A673 (cell line): ENCODE results near the gene RBM39. TPM values are rescaled to one million over a fixed set of nuclear protein-coding genes. Genes with fewer than 3 reads are reported as not detected.

Experiments
- BruUV-seq: library from RNA; stranded (reverse); fragments of 400-500 nt; replicated peaks from 2 replicates; lab custom pipeline; 2021; lab: Mats Ljungman, UMichigan
- CTCF ChIA-PET: fragments of 300-600 bp; sonication (Branson Sonifier 250); formaldehyde crosslinking; loops from one replicate; lab custom pipeline; 2022; ENCODE audit warnings: antibody characterized with exemption; lab: Charles Lee
- POLR2A ChIA-PET: fragments of 300-600 bp; sonication (Branson Sonifier 250); formaldehyde crosslinking; loops from one replicate; lab custom pipeline; 2022; ENCODE audit warnings: antibody characterized with exemption; ENCODE audit not compliant: low non-redundant PET; lab: Charles Lee
- DNase-seq: peaks from one replicate; pipeline ENCODE4 v3.0.0-alpha.2; 2015; ENCODE audit warnings: low spot score
- H3K27ac ChIP-seq: fragments of 200-600 bp; sonication (generic); 2 replicates; pipeline ENCODE4 v1.5.1; 2016; ENCODE audit warnings: mixed run types, low read depth, mild to moderate bottlenecking, mixed read lengths, antibody characterized with exemption, low read length; ENCODE audit not compliant: poor library complexity, severe bottlenecking
- H3K27me3 ChIP-seq: fragments of 200-600 bp; sonication (generic); replicated peaks from 2 replicates; pipeline ENCODE4 v1.6.1; 2017; ENCODE audit warnings: mixed run types, low read depth, mild to moderate bottlenecking, mixed read lengths, antibody characterized with exemption, low read length; ENCODE audit not compliant: insufficient read depth, poor library complexity
- H3K36me3 ChIP-seq: fragments of 200-600 bp; sonication (generic); 2 replicates; pipeline ENCODE4 v1.6.1; 2016; ENCODE audit warnings: mixed run types, mild to moderate bottlenecking, mixed read lengths, antibody characterized with exemption, low read length; ENCODE audit not compliant: insufficient read depth, poor library complexity, severe bottlenecking
- H3K4me1 ChIP-seq: fragments of 200-600 bp; sonication (generic); 2 replicates; pipeline ENCODE4 v1.6.1; 2017; ENCODE audit warnings: mixed run types, mild to moderate bottlenecking, mixed read lengths, antibody characterized with exemption, low read length; ENCODE audit not compliant: insufficient read depth, poor library complexity, severe bottlenecking
- H3K4me3 ChIP-seq: fragments of 200-600 bp; sonication (generic); 2 replicates; pipeline ENCODE4 v1.5.1; 2016; ENCODE audit warnings: low read depth, mixed run types, mild to moderate bottlenecking, mixed read lengths, low read length; ENCODE audit not compliant: poor library complexity, severe bottlenecking
- H3K9me3 ChIP-seq: fragments of 200-600 bp; sonication (generic); 2 replicates; pipeline ENCODE4 v1.6.1; 2016; ENCODE audit warnings: mixed run types, low read depth, mild to moderate bottlenecking, mixed read lengths, antibody characterized with exemption, low read length; ENCODE audit not compliant: poor library complexity, severe bottlenecking
- EZH2 ChIP-seq: fragments of 200-600 bp; sonication (generic); IDR thresholded peaks from 2 replicates; pipeline ENCODE4 v1.6.1; 2017; ENCODE audit warnings: borderline replicate concordance, low read depth, mild to moderate bottlenecking, mixed read lengths, antibody characterized with exemption, low read length; ENCODE audit not compliant: poor library complexity, severe bottlenecking
- intact Hi-C: fragments of 100-400 bp; cut with micrococcal nuclease; formaldehyde crosslinking; loops from one replicate; pipeline ENCODE4 v1.10.0; 2022; ENCODE audit not compliant: unreplicated experiment
- total RNA-seq: library from RNA; stranded (reverse); gene quantifications from 2 replicates; pipeline ENCODE4 v1.2.3, GENCODE V29; 2021
- TF ChIP-seq, protein P1 (sequence below): fragments of 300-800, 200-600 bp; sonication (generic); conservative IDR thresholded peaks from 2 replicates; pipeline ENCODE4 v1.5.1; 2017; ENCODE audit warnings: low read depth, mild to moderate bottlenecking, antibody characterized with exemption, low read length, moderate library complexity, mixed read lengths

The RBM39 gene
- total RNA-seq, 1 experiment from 2014 or later, result 329 TPM

DNA sequence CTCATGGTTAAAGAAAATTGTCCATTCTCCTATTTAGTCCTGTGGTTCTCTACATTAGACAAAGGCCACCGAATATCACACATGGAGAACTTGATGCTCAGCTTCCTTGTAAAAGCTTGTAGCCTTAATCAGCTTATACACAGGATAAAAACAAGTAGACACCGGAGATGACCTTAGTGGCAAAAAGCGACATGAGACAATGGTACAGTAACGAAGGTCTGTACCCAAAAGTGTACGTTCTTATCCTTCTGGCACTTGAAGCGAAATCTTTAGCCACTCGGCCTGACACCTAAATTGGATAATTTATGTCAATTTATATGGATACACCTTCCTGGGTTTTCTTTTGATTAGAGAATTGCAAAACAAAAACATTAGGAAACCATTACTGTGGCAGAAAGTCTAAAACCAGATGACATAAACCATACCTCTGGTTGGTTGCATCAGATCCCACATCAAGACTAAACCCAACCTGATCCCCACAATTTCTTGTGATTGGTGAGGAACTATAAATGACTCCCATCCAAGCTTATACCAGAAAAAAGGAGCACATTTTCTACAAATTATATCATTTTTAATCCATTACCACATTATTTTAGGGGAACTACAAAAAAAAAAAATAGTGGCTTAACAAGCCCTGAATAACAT lies 6.1 kb downstream of the RBM39 start:
- POLR2A ChIA-PET, result interaction anchor here (0.6 to 0.7 kb wide), 3 partner anchors 42 to 223 kb away, joined by 4 to 10 read pairs (median 7); no protein-coding TSS in a partner anchor
- no peak for DNase-seq
- peaks cover 99% of the 10 kb centered on the region for H3K36me3 ChIP-seq
- intact Hi-C loops, result loop anchor here (5.0 kb wide), 1 partner anchor 34 kb away; no protein-coding TSS in a partner anchor
- no TSS peak for BruUV-seq
- H3K4me1 ChIP-seq, result peaks cover 35% of the 10 kb centered on the region
- H3K4me3 ChIP-seq, result no peak overlapping the region
- no peak overlapping the region for H3K27ac ChIP-seq
- TF ChIP-seq, protein P1, sequence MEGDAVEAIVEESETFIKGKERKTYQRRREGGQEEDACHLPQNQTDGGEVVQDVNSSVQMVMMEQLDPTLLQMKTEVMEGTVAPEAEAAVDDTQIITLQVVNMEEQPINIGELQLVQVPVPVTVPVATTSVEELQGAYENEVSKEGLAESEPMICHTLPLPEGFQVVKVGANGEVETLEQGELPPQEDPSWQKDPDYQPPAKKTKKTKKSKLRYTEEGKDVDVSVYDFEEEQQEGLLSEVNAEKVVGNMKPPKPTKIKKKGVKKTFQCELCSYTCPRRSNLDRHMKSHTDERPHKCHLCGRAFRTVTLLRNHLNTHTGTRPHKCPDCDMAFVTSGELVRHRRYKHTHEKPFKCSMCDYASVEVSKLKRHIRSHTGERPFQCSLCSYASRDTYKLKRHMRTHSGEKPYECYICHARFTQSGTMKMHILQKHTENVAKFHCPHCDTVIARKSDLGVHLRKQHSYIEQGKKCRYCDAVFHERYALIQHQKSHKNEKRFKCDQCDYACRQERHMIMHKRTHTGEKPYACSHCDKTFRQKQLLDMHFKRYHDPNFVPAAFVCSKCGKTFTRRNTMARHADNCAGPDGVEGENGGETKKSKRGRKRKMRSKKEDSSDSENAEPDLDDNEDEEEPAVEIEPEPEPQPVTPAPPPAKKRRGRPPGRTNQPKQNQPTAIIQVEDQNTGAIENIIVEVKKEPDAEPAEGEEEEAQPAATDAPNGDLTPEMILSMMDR, result no peak
- no peak for TF ChIP-seq EZH2
- CTCF ChIA-PET, result interaction anchor here (0.6 kb wide), 1 partner anchor 420 kb away, joined by 3 read pairs; no protein-coding TSS in a partner anchor
- H3K9me3 ChIP-seq, result no peaks in the 10 kb centered on the region
- H3K27me3 ChIP-seq, result no peaks in the 10 kb centered on the region

DNA sequence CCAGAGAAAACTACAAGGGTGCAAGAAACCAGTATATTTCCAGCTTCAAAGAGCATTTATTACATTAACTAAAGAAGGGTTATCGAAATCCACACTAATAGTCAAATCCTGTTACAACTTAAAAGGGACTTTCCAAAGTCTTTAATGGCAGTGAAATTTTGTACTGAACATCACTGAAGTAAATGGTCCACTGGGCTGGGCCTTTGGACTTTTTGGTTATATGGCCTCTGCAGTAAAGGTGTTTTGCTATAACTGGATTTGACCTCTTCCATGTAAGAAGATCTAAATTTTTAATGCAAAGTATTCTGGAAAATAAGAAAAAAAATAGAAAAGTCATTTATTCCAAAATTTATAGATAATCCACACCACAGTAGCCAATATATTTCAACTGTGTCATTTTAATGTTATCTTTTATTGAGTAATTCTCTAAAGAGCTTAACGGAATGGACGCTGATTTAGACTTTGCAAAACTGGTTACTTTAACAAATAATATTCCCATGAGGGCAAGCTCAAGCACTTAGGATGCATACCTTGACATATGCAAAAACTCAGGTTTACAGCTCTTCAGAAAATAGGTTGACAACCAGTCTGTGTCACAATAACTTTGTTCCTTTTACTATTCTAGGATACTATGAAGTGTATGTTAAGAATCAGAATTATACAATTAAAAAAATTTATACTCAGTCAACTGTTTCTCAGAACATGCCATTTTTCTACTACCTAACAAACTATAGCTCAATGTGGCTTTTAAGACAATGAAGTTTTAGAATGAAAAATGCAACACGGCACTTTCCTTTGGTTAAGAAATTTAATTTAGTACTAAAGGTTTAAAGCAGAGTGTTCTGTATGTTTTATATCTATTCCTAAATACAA lies 7.0 kb downstream of the RBM39 start:
- Histone ChIP-seq H3K4me1 (peaks cover 34% of the 10 kb centered on the region), H3K9me3 (no peaks in the 10 kb centered on the region), H3K36me3 (peaks cover 100% of the 10 kb centered on the region), H3K4me3 (no peak overlapping the region), H3K27ac (no peak overlapping the region), H3K27me3 (no peaks in the 10 kb centered on the region)
- intact Hi-C loops, result loop anchor here (5.0 kb wide), 1 partner anchor 33 kb away; no protein-coding TSS in a partner anchor
- TF ChIP-seq EZH2, result no peak
- DNase-seq, result no peak
- BruUV-seq, result no TSS peak
- ChIA-PET CTCF (interaction anchor here (0.6 kb wide), 1 partner anchor 421 kb away, joined by 3 read pairs; no protein-coding TSS in a partner anchor), POLR2A (interaction anchor here (0.6 to 0.7 kb wide), 5 partner anchors 8 to 149 kb away, joined by 3 to 4 read pairs (median 3); no protein-coding TSS in a partner anchor)

DNA sequence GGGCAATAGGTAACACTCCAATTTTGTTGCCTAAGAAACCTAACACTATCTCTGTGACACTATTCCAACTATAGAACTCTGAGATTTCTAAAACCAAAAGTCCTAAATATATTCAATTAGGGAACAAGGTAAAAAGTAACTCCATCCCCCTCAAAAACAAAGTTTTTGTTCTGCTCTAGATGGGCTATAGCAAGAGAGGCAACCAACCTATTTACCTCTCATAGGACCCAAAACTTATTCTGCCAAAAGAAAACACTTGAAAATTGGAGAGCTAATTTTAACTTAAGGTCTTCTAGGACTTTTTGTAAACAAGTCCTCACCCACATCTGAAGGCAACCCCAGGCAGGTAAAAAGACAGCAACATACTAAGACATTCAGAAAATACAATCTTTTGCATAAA lies 7.7 kb downstream of the RBM39 start:
- POLR2A ChIA-PET, result interaction anchor here (0.7 to 1.0 kb wide), 2 partner anchors 8 to 150 kb away, joined by 3 to 4 read pairs; no protein-coding TSS in a partner anchor
- intact Hi-C loops, result no loop called here

More for the DNA sequence above, 7.7 kb downstream of the RBM39 start:
- CTCF ChIA-PET, result no interaction called here
- BruUV-seq, result no TSS peak
- TF ChIP-seq EZH2, result no peak
- TF ChIP-seq, protein P1, result no peak
- H3K4me1 ChIP-seq, result peaks cover 27% of the 10 kb centered on the region
- H3K9me3 ChIP-seq, result no peaks in the 10 kb centered on the region
- DNase-seq, result no peak
- no peak overlapping the region for H3K27ac ChIP-seq
- peaks cover 100% of the 10 kb centered on the region for H3K36me3 ChIP-seq
- no peaks in the 10 kb centered on the region for H3K27me3 ChIP-seq
- H3K4me3 ChIP-seq, result no peak overlapping the region
